Endothelial cell (in vitro differentiated cells): ENCODE data around the gene NOTCH1. TPM values are rescaled to one million over a fixed set of nuclear protein-coding genes. Genes with fewer than 3 reads are reported as not detected.
A peak's percentile ranks its signal among the peaks of the same experiment; 100 is the strongest.

Experiments used
- DNase-seq: peaks from one replicate; pipeline ENCODE4 v3.0.0; 2021; ENCODE audit warnings: low spot score
- H3K27ac Mint-ChIP-seq: one replicate; pipeline ENCODE4 v1.8.0; 2021; ENCODE audit warnings: mixed read lengths, inconsistent platforms; ENCODE audit not compliant: unreplicated experiment
- H3K27me3 Mint-ChIP-seq: one replicate; pipeline ENCODE4 v1.8.0; 2021; ENCODE audit warnings: mild to moderate bottlenecking, moderate library complexity, mixed read lengths, inconsistent platforms; ENCODE audit not compliant: unreplicated experiment
- H3K36me3 Mint-ChIP-seq: one replicate; pipeline ENCODE4 v1.8.0; 2021; ENCODE audit warnings: mild to moderate bottlenecking, low read depth, mixed read lengths, inconsistent platforms; ENCODE audit not compliant: unreplicated experiment
- H3K4me1 Mint-ChIP-seq: one replicate; pipeline ENCODE4 v1.8.0; 2021; ENCODE audit warnings: mild to moderate bottlenecking, mixed read lengths, inconsistent platforms; ENCODE audit not compliant: unreplicated experiment
- H3K4me3 Mint-ChIP-seq: one replicate; pipeline ENCODE4 v1.8.0; 2021; ENCODE audit warnings: mild to moderate bottlenecking, mixed read lengths, inconsistent platforms; ENCODE audit not compliant: unreplicated experiment
- H3K9me3 Mint-ChIP-seq: one replicate; pipeline ENCODE4 v1.8.0; 2021; ENCODE audit warnings: mixed read lengths, inconsistent platforms; ENCODE audit not compliant: unreplicated experiment
- total RNA-seq: library from RNA; stranded (reverse); fragmentation: NEBNext Ultra II Directional; extraction: Animal tissue kit (Norgen Biotek cat#: 25700); gene quantifications from one replicate; pipeline ENCODE4 v1.2.1, GENCODE V29; 2021; ENCODE audit not compliant: unreplicated experiment
- TF ChIP-seq, protein P1 (sequence below): fragments of 200-600 bp; sonication (generic); IDR thresholded peaks from one replicate; pipeline ENCODE4 v1.5.0; 2021; ENCODE audit warnings: antibody characterized with exemption; ENCODE audit not compliant: unreplicated experiment

Gene NOTCH1
- total RNA-seq, 1 donor from 2014 or later = 312 TPM

- Mint-ChIP-seq H3K36me3 (peaks cover 46% of the 10 kb centered on the region), H3K4me3 (no peak overlapping the region), H3K4me1 (no peaks in the 10 kb centered on the region), H3K27ac (no peak overlapping the region), H3K9me3 (no peaks in the 10 kb centered on the region), H3K27me3 (no peaks in the 10 kb centered on the region)
- TF ChIP-seq, protein P1, sequence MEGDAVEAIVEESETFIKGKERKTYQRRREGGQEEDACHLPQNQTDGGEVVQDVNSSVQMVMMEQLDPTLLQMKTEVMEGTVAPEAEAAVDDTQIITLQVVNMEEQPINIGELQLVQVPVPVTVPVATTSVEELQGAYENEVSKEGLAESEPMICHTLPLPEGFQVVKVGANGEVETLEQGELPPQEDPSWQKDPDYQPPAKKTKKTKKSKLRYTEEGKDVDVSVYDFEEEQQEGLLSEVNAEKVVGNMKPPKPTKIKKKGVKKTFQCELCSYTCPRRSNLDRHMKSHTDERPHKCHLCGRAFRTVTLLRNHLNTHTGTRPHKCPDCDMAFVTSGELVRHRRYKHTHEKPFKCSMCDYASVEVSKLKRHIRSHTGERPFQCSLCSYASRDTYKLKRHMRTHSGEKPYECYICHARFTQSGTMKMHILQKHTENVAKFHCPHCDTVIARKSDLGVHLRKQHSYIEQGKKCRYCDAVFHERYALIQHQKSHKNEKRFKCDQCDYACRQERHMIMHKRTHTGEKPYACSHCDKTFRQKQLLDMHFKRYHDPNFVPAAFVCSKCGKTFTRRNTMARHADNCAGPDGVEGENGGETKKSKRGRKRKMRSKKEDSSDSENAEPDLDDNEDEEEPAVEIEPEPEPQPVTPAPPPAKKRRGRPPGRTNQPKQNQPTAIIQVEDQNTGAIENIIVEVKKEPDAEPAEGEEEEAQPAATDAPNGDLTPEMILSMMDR = no peak
- no peak for DNase-seq
These were observed 83.2 kb downstream of the NOTCH1 start for GRCh38 chr9:136462664-136463063.

DNA sequence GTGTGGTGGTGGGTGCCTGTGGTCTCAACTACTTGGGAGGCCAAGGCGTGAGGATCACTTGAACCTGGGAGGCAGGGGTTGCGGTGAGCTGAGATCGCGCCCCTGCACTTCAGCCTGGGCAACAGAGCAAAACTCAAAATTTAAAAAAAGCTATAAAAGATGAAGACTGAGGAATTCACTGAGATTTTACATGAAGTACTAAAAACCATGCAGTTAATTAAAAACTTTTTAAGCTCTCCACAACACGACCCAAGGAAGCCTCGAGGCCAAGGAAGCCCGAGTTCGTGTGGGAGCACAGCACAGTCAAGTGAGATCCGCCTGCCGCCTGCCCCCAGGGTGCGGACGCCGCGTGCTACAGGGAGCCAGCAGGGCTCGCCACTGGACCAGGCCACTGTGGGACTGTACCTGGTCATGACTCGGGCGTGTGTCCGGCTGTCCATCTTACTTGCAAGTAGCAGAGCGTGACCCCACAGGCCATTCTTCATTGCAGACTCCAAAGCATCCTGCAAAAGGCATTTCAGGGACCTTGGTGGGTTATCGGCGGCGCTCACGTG, 85.0 kb downstream of the NOTCH1 start:
- TF ChIP-seq, protein P1 = no peak
- no peaks in the 10 kb centered on the region for H3K4me1 Mint-ChIP-seq
- H3K4me3 Mint-ChIP-seq = no peak overlapping the region
- H3K9me3 Mint-ChIP-seq = no peaks in the 10 kb centered on the region
- no peak for DNase-seq
- no peak overlapping the region for H3K27ac Mint-ChIP-seq
- peaks cover 6% of the 10 kb centered on the region for H3K27me3 Mint-ChIP-seq
- peaks cover 47% of the 10 kb centered on the region for H3K36me3 Mint-ChIP-seq

DNA sequence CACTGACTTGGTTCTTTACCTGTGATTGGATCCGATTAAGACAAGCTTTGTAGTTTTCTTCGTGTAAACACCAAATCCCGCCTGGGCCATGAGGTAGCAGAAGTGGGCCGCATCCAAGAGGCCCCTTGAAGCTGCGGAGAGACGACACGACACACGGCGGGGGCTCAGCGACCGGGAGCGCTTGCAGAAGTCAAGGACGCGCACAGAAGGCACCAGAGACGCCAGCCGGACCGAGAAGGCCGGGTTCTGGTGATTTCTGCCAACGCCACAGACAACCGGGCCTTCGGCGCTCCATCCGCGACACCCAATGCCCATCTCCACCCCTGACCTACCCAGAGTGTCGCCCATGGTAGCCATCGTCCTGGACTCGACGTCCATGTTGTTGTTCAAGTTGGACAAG, 86.4 kb downstream of the NOTCH1 start:
- DNase-seq = no peak
- Mint-ChIP-seq H3K9me3 (no peaks in the 10 kb centered on the region), H3K4me1 (no peaks in the 10 kb centered on the region), H3K4me3 (peak overlapping the region; percentile 42), H3K36me3 (peaks cover 45% of the 10 kb centered on the region), H3K27me3 (peaks cover 11% of the 10 kb centered on the region), H3K27ac (no peak overlapping the region)
- TF ChIP-seq, protein P1 = no peak

DNA sequence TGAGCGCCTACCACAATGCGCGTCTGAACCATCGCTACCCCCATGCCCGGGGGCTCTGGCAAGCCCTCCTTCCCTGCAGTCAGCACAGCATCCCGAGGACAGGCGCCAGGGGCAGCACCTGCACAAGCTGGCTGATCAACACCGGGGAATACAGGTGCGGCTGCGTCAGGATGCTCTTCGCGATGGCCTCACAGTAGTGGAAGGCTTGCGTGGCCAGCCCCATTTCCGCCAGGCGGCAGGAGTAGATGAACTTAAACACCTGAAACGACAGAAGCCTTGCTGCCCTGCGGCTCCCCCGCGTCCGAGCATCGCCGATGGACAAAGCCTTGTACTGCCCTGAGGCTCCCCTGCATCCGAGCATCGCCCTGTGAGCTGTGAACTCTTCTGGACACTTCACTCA, 88.5 kb downstream of the NOTCH1 start:
- H3K27ac Mint-ChIP-seq = no peak overlapping the region
- TF ChIP-seq, protein P1 = no peak
- no peaks in the 10 kb centered on the region for H3K4me1 Mint-ChIP-seq
- H3K4me3 Mint-ChIP-seq = no peak overlapping the region
- no peaks in the 10 kb centered on the region for H3K9me3 Mint-ChIP-seq
- H3K36me3 Mint-ChIP-seq = peaks cover 52% of the 10 kb centered on the region
- no peak for DNase-seq
- H3K27me3 Mint-ChIP-seq = peaks cover 15% of the 10 kb centered on the region

DNA sequence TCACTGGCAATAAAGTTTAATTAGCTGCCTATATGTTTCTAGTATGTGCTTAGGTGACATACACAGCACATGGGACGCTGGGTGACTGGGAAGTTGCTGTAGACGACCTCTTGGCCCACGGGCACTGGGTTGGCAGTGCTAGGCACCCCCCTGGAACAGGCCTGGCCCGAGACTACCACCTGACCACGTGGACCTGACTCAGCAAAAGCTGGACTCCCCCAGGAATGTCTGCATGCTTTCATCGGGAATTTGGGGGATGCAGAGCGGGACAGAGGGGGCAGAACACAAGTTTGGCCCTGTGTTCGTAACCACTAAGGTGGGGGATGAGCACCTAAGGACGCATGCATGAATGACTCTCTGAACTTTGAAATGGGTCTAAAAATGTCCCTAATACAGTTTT, 89.6 kb downstream of the NOTCH1 start:
- peak overlapping the region; percentile 36 for H3K27ac Mint-ChIP-seq
- TF ChIP-seq, protein P1 = no peak
- H3K9me3 Mint-ChIP-seq = no peaks in the 10 kb centered on the region
- peaks cover 16% of the 10 kb centered on the region for H3K27me3 Mint-ChIP-seq
- peaks cover 55% of the 10 kb centered on the region for H3K36me3 Mint-ChIP-seq
- H3K4me1 Mint-ChIP-seq = no peaks in the 10 kb centered on the region
- DNase-seq = no peak
- H3K4me3 Mint-ChIP-seq = no peak overlapping the region
